NCI-H510A (cell line): Measurements from ENCODE around the gene PTPRK.

Source experiments
- DNase-seq: peaks from one replicate; lab custom pipeline; 2025; lab: John Stamatoyannopoulos, UW

The PTPRK gene

DNA sequence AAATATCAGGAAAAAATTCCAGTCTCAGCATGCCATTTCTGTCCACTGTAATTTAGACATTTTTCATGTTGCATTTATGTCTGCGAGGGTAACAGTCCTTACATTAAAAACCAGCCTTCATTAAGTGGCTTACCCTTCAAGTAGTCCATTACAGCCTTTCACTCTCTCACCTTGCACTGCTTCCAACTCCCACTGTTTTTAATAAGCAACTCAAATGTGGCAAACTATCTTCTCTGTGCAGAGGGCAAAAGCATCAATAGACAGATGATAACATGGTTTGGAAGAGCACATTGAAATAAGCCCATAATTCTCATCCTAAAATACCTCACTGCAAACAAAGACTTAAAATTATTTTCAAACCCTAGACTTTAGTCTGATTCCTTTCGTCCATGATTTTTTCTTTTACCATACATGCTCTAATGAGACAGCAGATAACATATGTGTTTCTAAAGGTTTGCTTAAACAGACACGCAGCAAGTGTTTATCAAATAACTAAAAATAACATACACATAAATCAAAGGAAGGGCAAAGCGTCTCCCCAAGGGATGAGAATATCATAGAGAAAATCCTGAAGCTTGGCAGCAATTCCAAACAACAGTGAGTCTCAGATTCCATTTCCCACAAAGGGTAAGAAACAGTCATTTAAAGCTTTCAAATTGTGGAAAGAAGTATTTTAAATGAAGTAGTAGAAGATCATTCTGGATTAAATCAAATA is 130.4 kb downstream of the PTPRK start:
- no peak for DNase-seq

DNA sequence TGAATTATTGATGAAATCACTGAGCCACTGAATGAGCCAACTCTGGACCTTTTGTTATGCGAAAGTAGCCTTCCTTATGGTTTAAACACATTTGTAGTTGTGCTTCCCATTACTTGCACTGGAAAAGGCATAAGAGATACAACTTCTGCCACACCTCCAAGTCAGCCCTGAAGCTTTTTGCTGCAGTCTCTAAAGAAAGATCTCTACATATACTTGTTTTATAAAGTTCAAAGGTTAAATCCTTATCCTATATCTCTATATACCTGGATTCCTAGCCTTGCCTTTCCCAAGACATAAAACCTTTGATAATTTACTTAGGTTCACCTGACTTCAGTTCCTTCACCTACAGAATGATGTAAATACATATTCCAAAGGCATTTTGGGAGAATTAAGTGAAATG is 132.0 kb downstream of the PTPRK start:
- no peak for DNase-seq

DNA sequence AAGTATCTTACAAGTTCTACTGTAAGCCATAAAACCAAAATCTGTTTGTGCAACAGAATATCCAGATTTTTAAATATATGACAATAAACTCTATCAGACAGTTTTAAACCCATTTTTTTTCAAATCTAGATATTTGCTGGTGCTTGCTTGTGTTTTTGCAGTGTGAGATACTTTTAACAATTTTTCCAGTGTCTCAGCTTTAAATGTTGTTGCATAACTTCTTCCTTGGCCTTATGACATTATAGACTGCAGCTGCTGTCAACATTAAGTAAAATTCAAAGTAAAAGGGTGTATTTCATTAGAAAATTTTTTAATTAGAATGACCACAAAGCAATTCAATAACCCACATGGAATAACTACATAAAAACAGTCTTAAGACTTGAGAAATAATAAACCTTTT is 139.5 kb downstream of the PTPRK start:
- DNase-seq, result no peak

DNA sequence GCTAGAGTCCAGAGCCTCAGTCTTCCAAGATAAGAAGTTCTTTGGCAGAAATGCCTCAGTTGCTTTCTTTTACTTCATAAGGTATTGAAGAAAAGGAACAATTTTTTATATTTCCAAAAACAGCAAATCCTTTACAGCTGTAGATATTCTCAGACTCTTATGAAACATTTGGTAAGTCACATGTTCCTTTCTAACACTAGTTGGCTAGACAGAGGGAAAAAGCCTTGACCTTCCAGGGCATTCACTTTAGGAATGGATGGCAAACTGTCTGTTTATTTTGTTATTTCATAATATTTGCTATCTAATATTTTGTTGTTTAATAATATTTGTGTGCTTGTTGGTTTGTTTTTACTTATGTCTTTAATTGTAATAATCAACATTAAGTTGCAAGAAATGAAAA is 140.8 kb downstream of the PTPRK start:
- DNase-seq, result no peak

DNA sequence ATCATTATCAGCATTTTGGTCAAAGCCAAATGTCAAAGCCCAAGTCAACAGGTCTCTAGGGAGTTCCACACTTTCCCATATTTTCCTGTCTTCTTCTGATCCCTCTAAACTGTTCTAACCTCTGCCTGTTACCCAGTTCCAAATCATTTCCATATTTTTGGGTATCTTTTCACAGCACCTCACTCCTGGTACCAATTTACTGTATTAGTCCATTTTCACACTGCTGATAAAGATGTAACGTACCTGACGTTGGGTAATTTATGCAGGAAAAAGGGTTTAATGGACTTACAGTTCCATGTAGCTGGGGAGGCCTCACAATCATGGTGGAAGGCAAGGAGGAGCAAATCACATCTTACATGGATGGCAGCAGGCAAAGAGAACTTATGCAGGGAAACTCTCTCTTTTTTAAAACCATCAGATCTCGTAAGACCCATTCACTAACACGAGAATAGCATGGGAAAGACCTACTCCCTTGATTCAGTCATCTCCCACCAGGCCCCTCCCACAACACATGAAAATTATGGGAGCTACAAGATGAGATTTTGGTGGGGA is 143.4 kb downstream of the PTPRK start:
- no peak for DNase-seq

DNA sequence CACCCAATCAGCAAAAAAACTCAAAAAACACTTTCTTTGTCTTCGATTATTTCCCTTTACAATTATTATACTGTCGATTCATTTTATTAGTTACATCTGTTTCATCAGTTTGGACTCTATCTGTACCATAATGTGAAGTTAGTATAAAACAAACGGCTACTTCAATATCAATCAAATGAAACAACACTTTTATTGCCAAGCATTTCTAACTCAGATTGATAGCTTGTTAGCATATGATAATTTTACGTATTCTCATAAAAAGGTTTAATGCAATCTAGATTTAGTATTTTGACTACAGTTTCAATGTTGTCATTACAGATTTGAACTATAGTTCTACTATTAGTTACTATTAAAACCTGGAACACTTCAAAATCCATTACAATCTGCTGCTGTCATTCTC is 149.3 kb downstream of the PTPRK start:
- DNase-seq, result no peak

DNA sequence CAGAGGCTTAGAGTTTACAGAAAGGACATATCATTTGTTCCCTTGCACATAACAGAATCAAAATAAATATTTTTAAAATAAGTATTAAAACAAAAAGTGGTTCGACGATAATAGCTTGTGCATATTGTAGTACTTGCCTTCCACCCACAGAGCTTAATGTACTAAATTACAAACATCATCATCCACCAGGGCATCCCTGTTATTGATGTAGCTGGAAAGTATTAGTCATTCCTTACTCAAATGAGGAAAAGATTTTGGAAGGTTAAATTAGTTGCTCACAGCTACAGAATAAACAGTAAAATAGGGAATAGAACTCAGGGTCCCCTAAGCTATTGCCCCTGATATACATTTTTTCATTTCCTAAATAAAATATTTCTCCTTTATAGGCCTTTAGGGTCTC is 150.3 kb downstream of the PTPRK start:
- DNase-seq, result no peak

DNA sequence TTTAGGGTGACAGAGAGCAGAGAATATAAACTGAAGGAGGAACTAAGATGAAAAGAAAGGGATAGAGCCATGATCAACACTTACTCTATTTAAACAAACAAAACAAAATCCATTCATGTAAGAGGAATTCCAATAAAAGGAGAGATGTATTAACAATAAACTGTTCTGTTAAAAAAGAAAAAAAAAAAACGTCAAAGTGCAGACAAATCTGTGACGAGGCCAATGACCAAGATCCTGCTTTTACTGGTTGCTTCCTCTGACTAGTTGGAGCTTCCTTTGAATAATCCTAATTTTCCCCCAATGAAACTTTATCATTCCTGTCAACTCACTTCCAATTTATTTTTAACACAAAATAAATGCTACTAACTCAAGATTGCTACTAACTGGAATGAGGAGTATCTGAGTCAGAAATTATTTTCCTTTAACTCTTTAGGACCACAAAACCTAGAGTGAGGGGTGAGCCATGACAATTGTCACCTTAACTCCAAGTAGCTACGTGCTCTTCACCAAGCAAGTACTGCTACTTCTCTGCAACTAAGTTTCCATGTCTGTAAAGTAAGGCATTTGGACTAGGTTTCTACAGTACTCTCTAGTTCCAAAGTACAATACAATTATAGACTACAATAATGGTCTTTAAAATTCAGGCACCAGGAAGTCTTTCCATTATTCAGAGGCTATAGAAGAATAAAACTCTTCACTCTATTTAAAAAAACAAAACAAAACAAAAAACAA is 152.0 kb downstream of the PTPRK start:
- DNase-seq, result no peak

DNA sequence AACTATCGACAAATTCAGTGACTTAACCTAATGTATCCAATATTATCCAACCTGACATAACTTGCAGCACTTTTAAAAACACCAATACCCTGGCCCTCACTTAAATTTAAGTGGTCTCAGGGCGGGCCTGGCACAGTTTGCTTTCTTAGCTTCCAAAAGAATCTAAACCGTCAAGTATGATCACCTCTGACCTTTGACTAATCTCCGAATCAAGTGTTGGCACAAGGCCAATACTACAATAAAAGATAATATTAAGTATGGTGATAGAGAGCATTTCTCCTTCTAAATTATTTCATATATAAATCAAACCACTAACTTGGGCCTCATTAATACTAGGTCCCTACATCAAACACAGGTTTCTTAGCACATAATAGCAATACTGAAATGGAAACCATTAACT is 153.0 kb downstream of the PTPRK start:
- no peak for DNase-seq

DNA sequence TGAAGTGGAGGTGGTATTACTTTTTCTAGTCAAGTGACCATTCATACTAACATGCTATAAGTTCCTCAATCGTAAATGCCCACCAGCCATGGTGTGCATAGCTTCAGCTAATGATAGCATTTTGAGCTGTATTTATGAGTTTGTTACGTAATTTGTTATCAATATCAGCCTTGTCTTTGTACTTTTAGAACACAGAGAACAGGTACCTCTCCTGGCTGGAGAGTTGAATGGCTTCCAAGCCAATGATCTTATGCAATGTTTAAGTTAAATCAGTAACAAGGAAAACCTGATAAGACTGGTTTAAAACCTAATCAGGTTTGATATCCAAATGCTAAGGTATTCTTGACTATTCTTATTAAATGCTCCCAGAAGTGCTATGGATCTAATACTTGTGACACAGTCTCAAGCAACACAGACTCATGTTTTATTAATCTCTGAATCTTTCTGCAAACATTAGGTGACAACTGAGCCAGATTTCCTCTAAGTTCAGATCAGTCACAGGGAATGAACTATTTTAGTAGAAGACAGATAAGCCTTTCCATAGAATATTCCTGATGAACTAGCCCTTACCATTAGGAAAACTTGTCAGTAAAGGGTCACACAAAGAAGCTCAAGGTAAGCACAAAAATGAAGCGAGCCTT is 154.8 kb downstream of the PTPRK start:
- DNase-seq, result no peak

DNA sequence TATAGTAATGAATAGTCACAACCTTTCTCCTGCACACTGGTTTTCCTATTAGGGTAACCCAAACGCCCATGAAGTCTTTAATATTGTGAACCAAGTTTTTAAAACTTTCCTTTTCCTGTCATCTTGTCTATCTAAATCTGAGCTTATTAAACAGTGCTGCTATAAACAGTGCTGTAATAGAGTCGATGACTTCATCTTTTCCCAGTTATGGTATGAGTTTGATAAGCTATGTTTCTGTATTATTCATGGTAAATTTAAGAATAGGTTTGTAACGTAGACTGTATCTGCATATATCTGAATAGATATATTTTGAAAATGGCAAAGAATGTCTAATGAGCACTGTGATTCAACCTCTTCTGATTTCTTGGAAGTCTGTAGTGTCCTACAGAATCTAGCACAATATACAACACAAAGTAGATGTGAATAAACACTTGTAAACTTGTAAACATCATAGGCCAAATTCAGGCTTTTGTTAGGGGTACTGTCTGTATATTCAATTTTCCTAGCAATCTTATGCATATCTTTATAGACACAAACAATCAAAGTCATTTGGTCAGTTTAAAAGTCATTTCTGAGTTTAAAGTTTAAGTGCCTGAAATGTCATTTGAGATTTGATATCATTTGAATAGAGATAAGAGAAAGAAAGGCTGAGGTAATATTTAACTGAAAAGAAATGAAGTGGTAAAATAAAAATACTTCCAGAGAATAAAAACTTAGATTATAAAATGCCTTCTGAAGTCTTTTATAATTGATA is 155.5 kb downstream of the PTPRK start:
- no peak for DNase-seq

DNA sequence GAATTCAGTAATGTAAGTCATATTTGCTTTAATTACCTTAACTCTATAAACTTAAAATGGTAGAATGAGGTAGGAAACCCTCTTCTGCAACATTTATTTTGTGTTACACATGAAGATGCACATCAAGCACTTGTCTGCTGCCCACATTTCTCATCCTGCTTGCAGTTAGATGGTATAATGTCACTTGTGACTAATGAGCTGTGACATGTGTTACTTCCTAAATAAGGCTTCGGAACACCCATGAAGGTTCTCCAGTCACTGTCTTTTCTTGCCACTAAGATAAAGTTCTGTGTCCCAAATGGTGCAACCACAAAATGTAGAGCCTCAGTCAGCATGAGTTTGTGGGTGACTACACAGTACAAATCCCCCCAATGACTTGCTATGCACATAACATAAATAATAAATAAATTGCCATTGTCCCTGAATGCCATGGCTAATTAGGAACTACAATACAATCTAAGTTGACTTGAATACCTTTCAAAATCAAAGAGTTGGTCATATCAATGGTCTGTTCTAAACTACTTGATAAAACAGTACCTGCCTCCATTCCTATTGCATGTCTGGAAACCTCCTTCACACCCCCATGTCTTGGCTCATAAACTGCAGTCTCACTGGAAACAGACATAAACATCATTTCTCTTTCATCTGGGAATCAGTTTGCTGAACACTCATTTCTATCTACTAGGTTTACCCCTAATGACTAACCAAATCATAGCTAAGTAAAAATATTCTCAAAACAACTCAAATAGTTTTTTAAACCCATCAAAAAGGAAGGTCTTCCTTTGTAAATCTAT is 157.2 kb downstream of the PTPRK start:
- DNase-seq, result no peak

DNA sequence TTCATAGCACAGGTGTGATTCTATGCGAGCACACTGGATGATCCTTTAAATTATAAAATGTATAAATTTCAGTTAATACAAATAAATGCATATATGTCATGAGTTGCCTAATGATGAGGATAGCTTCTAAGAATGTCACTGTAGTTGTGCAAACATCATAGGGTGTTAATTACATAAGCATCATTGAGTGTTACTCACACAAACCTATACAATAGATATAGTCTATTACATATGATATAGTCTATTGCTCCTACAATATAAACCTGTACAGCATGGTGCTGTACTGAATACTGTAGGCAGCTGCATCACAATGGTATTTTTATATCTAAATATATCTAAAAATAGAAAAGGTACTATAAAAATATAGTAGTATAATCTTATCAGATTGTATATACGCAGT is 159.0 kb downstream of the PTPRK start:
- no peak for DNase-seq

DNA sequence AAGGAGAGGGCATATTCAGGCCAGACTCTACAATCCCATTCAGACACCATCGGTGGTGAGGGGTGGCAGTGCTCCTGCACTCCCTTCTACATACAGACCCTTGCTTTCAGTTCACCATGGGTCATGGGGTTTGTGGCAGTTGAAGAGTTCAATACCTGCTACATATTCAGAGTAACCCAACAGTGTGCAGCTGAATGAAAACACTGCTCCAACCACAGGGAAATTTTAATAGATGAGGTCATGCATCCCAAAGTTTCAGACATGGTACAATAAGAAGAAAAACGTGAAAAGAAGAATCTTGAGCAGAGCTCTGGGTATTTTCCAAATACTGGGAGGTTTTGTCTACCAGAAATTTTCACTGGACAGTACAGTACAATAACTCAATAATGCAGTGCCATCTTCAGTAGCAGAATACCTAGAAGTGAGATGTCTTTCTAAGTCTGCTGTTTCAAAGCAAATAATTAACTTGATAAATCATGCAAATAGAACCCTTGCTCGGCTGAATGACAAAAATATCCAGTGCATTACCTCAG is 162.1 kb downstream of the PTPRK start:
- no peak for DNase-seq

DNA sequence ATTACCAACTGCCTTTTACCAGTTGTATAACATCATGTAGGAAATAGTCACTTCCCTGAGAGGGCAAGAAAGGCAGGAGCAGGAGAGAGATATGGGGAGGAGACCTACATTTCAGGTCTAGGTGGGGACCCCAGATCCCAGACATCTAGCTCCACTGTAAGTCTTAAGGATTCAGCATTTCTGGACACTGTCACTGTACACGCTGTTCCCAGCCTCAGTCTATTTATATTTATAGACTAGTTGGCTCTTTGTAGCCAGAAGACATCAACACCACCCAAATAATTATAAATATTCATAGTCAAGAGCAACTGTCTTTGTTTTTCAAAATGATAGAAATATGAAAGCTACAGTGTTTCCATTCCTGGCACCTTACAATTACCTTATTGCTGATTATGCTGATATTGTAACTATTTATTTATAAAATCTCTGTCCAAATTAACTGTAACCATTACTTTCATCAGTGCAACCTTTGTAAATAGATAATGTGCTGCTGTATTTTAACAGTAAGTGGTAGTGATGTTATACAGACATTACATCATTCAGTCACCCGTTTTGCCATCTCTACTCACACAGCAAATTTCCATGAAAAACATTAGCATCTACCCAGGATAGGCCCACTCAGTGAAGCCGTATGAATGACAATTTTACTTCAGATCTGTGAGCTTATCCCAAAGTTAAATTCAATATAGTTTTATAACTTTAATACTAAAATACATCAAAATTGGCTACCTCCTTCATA is 162.8 kb downstream of the PTPRK start:
- no peak for DNase-seq

DNA sequence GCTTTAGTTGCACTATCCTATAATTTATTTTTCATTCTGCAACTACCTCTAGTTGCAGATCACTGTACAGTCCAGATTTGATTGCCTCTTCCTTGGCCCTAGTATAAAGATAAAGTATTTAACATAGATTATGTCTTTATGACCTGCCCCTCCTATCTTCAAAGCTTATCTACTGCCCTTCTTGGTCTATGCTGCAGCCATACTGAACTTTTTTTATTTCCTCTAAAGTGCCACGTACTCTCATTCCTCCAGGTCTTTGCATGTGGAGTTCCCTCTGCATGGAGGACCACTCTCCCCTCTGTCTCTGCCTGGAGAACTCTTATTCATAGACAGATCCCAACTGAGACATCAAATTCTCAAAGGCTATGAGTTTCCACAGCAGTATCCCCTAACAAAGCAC is 168.0 kb downstream of the PTPRK start:
- DNase-seq, result no peak

DNA sequence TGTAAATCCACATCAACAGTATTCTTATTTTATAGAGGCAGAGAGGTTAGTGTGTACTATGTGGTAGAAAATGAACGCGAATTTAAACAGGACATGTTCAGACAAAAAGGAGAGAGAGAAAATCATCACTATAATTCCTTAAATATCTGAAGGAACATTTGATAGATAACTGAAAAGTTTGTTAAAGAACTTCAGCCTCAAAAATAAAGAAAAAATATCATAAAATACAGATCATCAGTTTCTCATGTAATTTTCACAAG is 169.2 kb downstream of the PTPRK start:
- DNase-seq, result no peak

DNA sequence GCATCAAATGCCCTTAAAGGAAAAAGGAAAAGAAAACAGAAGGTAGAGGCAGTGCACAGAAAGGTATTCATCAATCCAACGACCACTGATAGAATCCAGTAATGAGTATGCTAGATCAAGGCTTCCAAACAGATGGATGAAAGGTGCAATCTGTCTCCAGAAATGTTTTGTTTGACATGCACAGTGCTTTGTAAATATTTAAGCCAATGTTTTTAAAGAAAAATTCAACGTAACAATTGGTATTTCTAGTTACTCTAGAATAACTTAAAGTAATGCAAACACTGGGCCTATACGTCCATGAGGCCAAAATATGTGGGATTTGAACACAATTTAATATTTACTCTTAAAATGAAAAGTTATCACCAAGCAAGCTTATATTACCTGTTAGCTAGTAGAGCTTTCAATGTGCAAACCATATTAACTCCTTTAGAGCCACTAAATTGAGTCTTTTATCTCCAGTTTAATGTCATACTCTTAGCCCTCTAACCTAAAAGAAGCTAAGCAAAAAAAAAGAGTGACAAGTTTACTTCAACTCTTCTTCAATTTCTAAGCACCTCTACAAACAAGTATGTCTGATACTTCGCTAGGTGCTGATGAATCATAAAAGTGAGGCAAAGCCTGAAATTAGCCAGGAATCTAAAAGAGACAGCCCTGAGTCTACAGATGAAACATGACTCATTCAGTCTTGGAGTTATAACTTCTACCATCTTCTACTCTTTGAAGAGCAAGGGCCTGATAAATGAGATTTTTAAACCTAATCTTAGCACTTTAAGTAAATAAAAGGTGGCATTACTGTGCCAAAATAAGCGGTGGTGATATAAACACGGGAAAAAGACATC is 169.8 kb downstream of the PTPRK start:
- DNase-seq, result no peak

DNA sequence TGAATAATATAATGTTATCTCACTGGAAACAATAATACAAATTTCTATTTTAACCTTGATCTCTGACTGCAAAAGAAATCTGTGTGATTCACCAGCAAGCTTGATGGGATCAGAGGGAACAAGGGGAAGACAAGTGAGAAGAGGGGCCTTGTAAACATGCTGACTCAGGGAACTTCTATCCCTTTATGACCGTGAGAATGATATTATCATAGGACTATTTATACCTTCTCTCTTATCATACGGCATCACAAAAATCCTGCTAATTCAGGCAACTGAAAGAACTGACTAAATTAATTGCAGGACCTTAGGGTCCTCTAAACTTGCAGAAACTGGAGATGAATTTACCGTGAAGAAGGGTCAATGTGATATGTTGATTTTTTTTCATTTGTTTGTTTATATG is 173.3 kb downstream of the PTPRK start:
- no peak for DNase-seq

DNA sequence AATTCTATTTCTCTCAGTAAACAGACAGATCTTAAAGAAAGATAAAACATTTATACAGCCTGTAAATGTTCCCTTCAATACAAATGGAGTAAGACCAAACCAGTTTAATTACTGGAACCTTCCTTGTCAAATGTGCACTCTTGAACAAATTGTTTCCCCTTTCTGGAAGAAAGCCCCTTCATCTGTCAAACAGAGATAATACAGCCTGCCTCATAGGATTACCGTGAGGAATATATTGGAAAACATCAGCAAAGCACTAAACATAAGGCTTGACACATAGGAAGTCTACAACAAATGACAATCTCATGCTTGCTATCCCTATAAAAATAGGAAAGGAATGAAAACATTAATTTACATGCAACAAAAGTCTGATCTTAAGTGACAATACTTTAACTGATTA is 173.8 kb downstream of the PTPRK start:
- DNase-seq, result no peak
